GM12878 (cell line): ENCODE results near the gene SARM1. TPM values are rescaled to one million over a fixed set of nuclear protein-coding genes. Genes with fewer than 3 reads are reported as not detected.
A peak's percentile ranks its signal among the peaks of the same experiment; 100 is the strongest.

ENCODE experiments used
- ATAC-seq: fragments of 200-7000 bp; cut with Tn5 transposase; 3 replicates; pipeline ENCODE4 v1.9.1; 2020; ENCODE audit warnings: mild to moderate bottlenecking, moderate library complexity
- BruUV-seq: library from RNA; stranded (reverse); fragments of 400-500 nt; replicated peaks from 2 replicates; lab custom pipeline; 2021; lab: Mats Ljungman, UMichigan
- CTCF ChIA-PET: fragments of 300-600 bp; sonication (Branson Sonifier 250); formaldehyde crosslinking; extraction: SDS; loops from one replicate; lab custom pipeline; 2021; ENCODE audit warnings: inconsistent platforms; lab: Yijun Ruan, JAX
- POLR2A ChIA-PET: fragments of 350-600 bp; formaldehyde crosslinking; extraction: SDS; loops from one replicate; lab custom pipeline; 2021; ENCODE audit warnings: inconsistent platforms; lab: Charles Lee
- RAD21 ChIA-PET: fragments of 300-600 bp; sonication (Branson Sonifier 250); formaldehyde crosslinking; loops from one replicate; lab custom pipeline; 2023; ENCODE audit warnings: antibody characterized with exemption; ENCODE audit not compliant: unreplicated experiment; lab: Charles Lee
- SMC1A ChIA-PET: fragments of 300-600 bp; sonication (Branson Sonifier 250); formaldehyde crosslinking; loops from one replicate; lab custom pipeline; 2023; ENCODE audit not compliant: unreplicated experiment, uncharacterized antibody; lab: Charles Lee
- DNase-seq: peaks from one replicate; pipeline ENCODE4 v3.0.0-alpha.2; 2011; ENCODE audit warnings: low read depth, low spot score
- FAIRE-seq: peaks from 3 replicates; lab custom pipeline; 2011; peaks lifted over from hg19 to GRCh38; lab: Jason Lieb, UNC
- H2AFZ ChIP-seq: 2 replicates; pipeline ENCODE4 v1.6.0; 2011; ENCODE audit warnings: low read depth, low read length, control low read depth; ENCODE audit not compliant: control insufficient read depth
- H3K27ac ChIP-seq: 2 replicates; pipeline ENCODE4 v1.5.1; 2011; ENCODE audit warnings: control low read depth; ENCODE audit not compliant: control insufficient read depth, insufficient read depth
- H3K27me3 ChIP-seq, 2 experiments: replicated peaks in 1 of 2; 2 replicates each; pipeline versions ENCODE4 v1.6.0 to v1.6.1; 2011; ENCODE audit warnings: low read length in 1 of 2; ENCODE audit not compliant: control insufficient read depth in 2 of 2, insufficient read depth in 2 of 2
- H3K36me3 ChIP-seq, 2 experiments: 2 replicates each; pipeline ENCODE4 v1.5.1; 2011; ENCODE audit warnings: low read length in 1 of 2; ENCODE audit not compliant: control insufficient read depth in 2 of 2, insufficient read depth in 2 of 2
- H3K4me1 ChIP-seq: 2 replicates; pipeline ENCODE4 v1.6.1; 2011; ENCODE audit warnings: mild to moderate bottlenecking, low read length, moderate library complexity, mixed read lengths; ENCODE audit not compliant: control insufficient read depth, insufficient read depth
- H3K4me2 ChIP-seq: 2 replicates; pipeline ENCODE4 v1.6.0; 2011; ENCODE audit warnings: control low read depth; ENCODE audit not compliant: control insufficient read depth, insufficient read depth
- H3K4me3 ChIP-seq: fragments of 200-600 bp; sonication (generic); 2 replicates; pipeline ENCODE4 v1.5.1; 2016
- H3K79me2 ChIP-seq: 2 replicates; pipeline ENCODE4 v1.6.0; 2011; ENCODE audit warnings: low read length; ENCODE audit not compliant: control insufficient read depth, insufficient read depth
- H3K9ac ChIP-seq: 2 replicates; pipeline ENCODE4 v1.8.0; 2011; ENCODE audit warnings: low read length, control low read depth, mixed read lengths; ENCODE audit not compliant: control insufficient read depth, insufficient read depth
- H3K9me3 ChIP-seq: replicated peaks from 3 replicates; pipeline ENCODE4 v1.5.1; 2011; ENCODE audit warnings: mild to moderate bottlenecking, low read length; ENCODE audit not compliant: control insufficient read depth, insufficient read depth
- H4K20me1 ChIP-seq: 2 replicates; pipeline ENCODE4 v1.6.0; 2011; ENCODE audit not compliant: control insufficient read depth, insufficient read depth
- ATF7 ChIP-seq: fragments of 450-650 bp; IDR thresholded peaks from 2 replicates; pipeline ENCODE4 v1.6.1; 2016; ENCODE audit warnings: low read depth, mild to moderate bottlenecking
- BCL3 ChIP-seq: IDR thresholded peaks from 2 replicates; pipeline ENCODE4 v1.6.1; 2011; ENCODE audit warnings: borderline replicate concordance, low read depth, mild to moderate bottlenecking, moderate library complexity, low read length; ENCODE audit not compliant: insufficient read depth, poor library complexity, severe bottlenecking
- BHLHE40 ChIP-seq, 2 experiments: fragments of 450-650 bp in 1 of 2; IDR thresholded peaks; 2 replicates each; pipeline ENCODE4 v1.6.1; 2011 to 2017; ENCODE audit warnings: low read depth in 2 of 2, borderline replicate concordance in 1 of 2, improper control_type of control experiment in 1 of 2, low read length in 1 of 2, mild to moderate bottlenecking in 1 of 2
- BRCA1 ChIP-seq: IDR thresholded peaks from 2 replicates; pipeline ENCODE4 v1.6.1; 2011; ENCODE audit warnings: low read depth, low read length, improper control_type of control experiment
- CBFB ChIP-seq: IDR thresholded peaks from 2 replicates; pipeline ENCODE4 v1.6.1; 2016; ENCODE audit warnings: antibody characterized with exemption, low read depth
- DPF2 ChIP-seq: fragments of 450-650 bp; IDR thresholded peaks from 2 replicates; pipeline ENCODE4 v1.6.1; 2017; ENCODE audit warnings: mild to moderate bottlenecking
- ESRRA ChIP-seq: IDR thresholded peaks from 2 replicates; pipeline ENCODE4 v1.6.1; 2012; ENCODE audit warnings: mild to moderate bottlenecking, low read length, improper control_type of control experiment
- JUNB ChIP-seq: IDR thresholded peaks from 2 replicates; pipeline ENCODE4 v1.6.1; 2016; ENCODE audit warnings: antibody characterized with exemption, mild to moderate bottlenecking
- KAT2A ChIP-seq: conservative IDR thresholded peaks from 2 replicates; pipeline ENCODE4 v1.6.1; 2011; ENCODE audit warnings: low read depth, low read length; ENCODE audit not compliant: control insufficient read depth
- MEF2A ChIP-seq: IDR thresholded peaks from 2 replicates; pipeline ENCODE4 v1.6.1; 2011; ENCODE audit warnings: low read depth, mild to moderate bottlenecking, low read length, moderate library complexity; ENCODE audit not compliant: insufficient read depth
- MEF2B ChIP-seq: fragments of 450-650 bp; IDR thresholded peaks from 2 replicates; pipeline ENCODE4 v1.6.1; 2018; ENCODE audit warnings: mild to moderate bottlenecking, moderate library complexity; ENCODE audit not compliant: partially characterized antibody, poor library complexity, severe bottlenecking
- NR2C1 ChIP-seq: fragments of 450-650 bp; IDR thresholded peaks from 2 replicates; pipeline ENCODE4 v1.6.1; 2017; ENCODE audit warnings: antibody characterized with exemption, mild to moderate bottlenecking, moderate library complexity
- SIN3A ChIP-seq: IDR thresholded peaks from 2 replicates; pipeline ENCODE4 v1.6.1; 2012; ENCODE audit warnings: low read depth, low read length, improper control_type of control experiment
- SMAD1 ChIP-seq: fragments of 450-650 bp; IDR thresholded peaks from 2 replicates; pipeline ENCODE4 v1.6.1; 2018; ENCODE audit warnings: mild to moderate bottlenecking, low read depth; ENCODE audit not compliant: partially characterized antibody
- SUZ12 ChIP-seq: fragments of 200-600 bp; sonication (generic); IDR thresholded peaks from one replicate; pipeline ENCODE4 v1.6.1; 2018; ENCODE audit warnings: antibody characterized with exemption, mild to moderate bottlenecking; ENCODE audit not compliant: unreplicated experiment
- TARDBP ChIP-seq: IDR thresholded peaks from 2 replicates; pipeline ENCODE4 v1.6.1; 2016; ENCODE audit warnings: borderline replicate concordance
- YY1 ChIP-seq: IDR thresholded peaks from 2 replicates; pipeline ENCODE4 v1.6.1; 2011; ENCODE audit warnings: low read depth, mild to moderate bottlenecking, low read length
- ZSCAN29 ChIP-seq: fragments of 450-650 bp; IDR thresholded peaks from 2 replicates; pipeline ENCODE4 v1.6.1; 2017; ENCODE audit warnings: mild to moderate bottlenecking, moderate library complexity
- ZZZ3 ChIP-seq: IDR thresholded peaks from 2 replicates; pipeline ENCODE4 v1.6.1; 2011; ENCODE audit warnings: low read depth; ENCODE audit not compliant: control insufficient read depth, insufficient read length
- WGBS: methylation state at CpG from one replicate; pipeline ENCODE4 v1.1.6; 2016; ENCODE audit warnings: low lambda C conversion rate; ENCODE audit not compliant: insufficient replicate concordance, insufficient coverage; ENCODE audit errors: missing lambda C conversion rate; 5-methylcytosine and 5-hydroxymethylcytosine counted together
- in situ Hi-C: fragments of 300-500 bp; cut with MboI; formaldehyde crosslinking; loops from 9 replicates; pipeline ENCODE4 v1.14.3; 2018; ENCODE audit warnings: mixed read lengths
- intact Hi-C: fragments of 100-400 bp; cut with micrococcal nuclease; formaldehyde crosslinking; loops from one replicate; pipeline ENCODE4 v1.14.2; 2022; ENCODE audit not compliant: unreplicated experiment
- polyA plus RNA-seq, 11 experiments: library from polyadenylated mRNA; depleted of rRNA in 4 of 11; unstranded in 6 of 11; stranded (reverse) in 5 of 11; fragments of >200 nt; fragmentation: Nextera tagmentation in 4 of 11; fragmentation: Illumina TruSeq in 1 of 11; extraction: Ambion mirVana in 4 of 11; extraction: Trizol in 1 of 11; gene quantifications; 1 replicate in 1 of 11; 2 replicates in 10 of 11; pipeline versions ENCODE4 v1.2.1 to v1.2.3, GENCODE V29; 2011 to 2016; ENCODE audit warnings: inconsistent platforms in 2 of 11, missing spikeins in 2 of 11, low read depth in 1 of 11
- total RNA-seq, 4 experiments: library from RNA; depleted of rRNA in 3 of 4; stranded (reverse); fragments of >200 nt in 3 of 4; fragmentation: Illumina TruSeq in 1 of 4; extraction: Trizol in 1 of 4; gene quantifications; 2 replicates each; pipeline versions ENCODE4 v1.2.1 to v1.2.3, GENCODE V29; 2013 to 2021
- TF ChIP-seq, protein P1 (sequence below): fragments of 450-650 bp; IDR thresholded peaks from 2 replicates; pipeline ENCODE4 v1.6.1; 2017; ENCODE audit warnings: borderline replicate concordance
- TF ChIP-seq, protein P2 (sequence below): fragments of 450-650 bp; IDR thresholded peaks from 2 replicates; pipeline ENCODE4 v1.6.1; 2018; ENCODE audit warnings: borderline replicate concordance, mild to moderate bottlenecking; ENCODE audit not compliant: partially characterized antibody

The SARM1 gene
- total and polyA plus RNA-seq, 10 of the 15 experiments (the other 5 are each of a cell fraction or from before 2014, with no cell fraction given), result 0.56 to 25.3 (median 11.9) TPM

DNA sequence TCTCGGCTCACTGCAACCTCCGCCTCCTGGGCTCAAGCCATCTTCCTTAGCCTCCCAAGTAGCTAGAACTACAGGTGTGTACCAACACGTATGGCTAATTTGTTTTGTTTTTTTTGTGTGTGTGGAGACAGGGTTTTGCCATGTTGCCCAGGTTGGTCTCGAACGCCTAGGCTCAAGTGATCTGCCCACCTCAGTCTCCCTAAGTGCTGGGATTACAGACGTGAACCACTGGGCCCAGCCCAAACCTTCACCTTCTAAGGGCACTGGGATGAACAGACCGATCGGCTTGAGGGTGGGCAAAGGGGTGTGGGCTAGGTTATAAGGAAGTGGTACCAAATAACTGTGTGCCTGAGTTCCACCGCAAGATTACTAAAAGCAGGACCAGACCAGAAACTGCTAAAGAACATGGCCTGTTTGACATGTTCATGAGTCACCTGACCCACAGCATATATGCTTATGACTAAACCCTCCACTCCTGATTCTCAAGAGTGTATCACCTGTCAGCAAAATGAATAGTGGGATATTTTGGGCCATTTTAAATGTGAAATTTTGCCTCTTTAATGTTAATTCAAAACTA, 44.4 kb upstream of the SARM1 start:
- CTCF ChIA-PET, result interaction anchor here (1.9 kb wide), 1 partner anchor 8 kb away, joined by 5 read pairs; the partner anchor contains the start of genes IFT20 and TNFAIP1
- Histone ChIP-seq H3K79me2 (peaks cover 28% of the 10 kb centered on the region), H2AFZ (no peak overlapping the region), H3K27me3 (no peaks in the 10 kb centered on the region), H3K4me1 (peaks cover 6% of the 10 kb centered on the region; the same call in 1 of the 2 replicates), H3K36me3 (peaks cover 11 to 15% of the 10 kb centered on the region in 2 experiments), H4K20me1 (no peaks in the 10 kb centered on the region), H3K4me3 (no peak overlapping the region), H3K27ac (peak overlapping the region; percentile 54), H3K4me2 (no peak overlapping the region), H3K9me3 (no peaks in the 10 kb centered on the region), H3K9ac (no peak overlapping the region)
- FAIRE-seq, result peak; percentile 80
- intact Hi-C loops, result no loop called here
- in situ Hi-C loops, result no loop called here
- RAD21 ChIA-PET, result no interaction called here
- peak; percentile 34 for DNase-seq
- 41% methylated on average over 9 of the region's 9 CpGs for WGBS
- BruUV-seq, result no TSS peak
- peak; percentile 92 for ATAC-seq
- POLR2A ChIA-PET, result interaction anchor here (0.7 to 0.9 kb wide), 2 partner anchors 68 to 351 kb away, joined by 3 read pairs; no protein-coding TSS in a partner anchor
- SMC1A ChIA-PET, result no interaction called here
- TF ChIP-seq MEF2B (no peak), ZZZ3 (no peak), KAT2A (no peak), BCL3 (no peak), NR2C1 (no peak), BHLHE40 (IDR thresholded peaks at IDR 0.05; ENCODE audit: borderline replicate concordance in 1 of 2, low read depth in 2 of 2, low read length in 1 of 2) (peak; percentile 49 to 74; a peak in 2 of 4 replicates), ZSCAN29 (no peak), ESRRA (no peak), CBFB (no peak), ATF7 (0 out of 2 replicates have a peak, but pooled peaks have one; percentile 37), JUNB (peak; percentile 83), SUZ12 (no peak), SMAD1 (no peak), DPF2 (peak; percentile 41), YY1 (no peak), SIN3A (no peak), BRCA1 (no peak), MEF2A (no peak), TARDBP (no peak)
- TF ChIP-seq, protein P1, sequence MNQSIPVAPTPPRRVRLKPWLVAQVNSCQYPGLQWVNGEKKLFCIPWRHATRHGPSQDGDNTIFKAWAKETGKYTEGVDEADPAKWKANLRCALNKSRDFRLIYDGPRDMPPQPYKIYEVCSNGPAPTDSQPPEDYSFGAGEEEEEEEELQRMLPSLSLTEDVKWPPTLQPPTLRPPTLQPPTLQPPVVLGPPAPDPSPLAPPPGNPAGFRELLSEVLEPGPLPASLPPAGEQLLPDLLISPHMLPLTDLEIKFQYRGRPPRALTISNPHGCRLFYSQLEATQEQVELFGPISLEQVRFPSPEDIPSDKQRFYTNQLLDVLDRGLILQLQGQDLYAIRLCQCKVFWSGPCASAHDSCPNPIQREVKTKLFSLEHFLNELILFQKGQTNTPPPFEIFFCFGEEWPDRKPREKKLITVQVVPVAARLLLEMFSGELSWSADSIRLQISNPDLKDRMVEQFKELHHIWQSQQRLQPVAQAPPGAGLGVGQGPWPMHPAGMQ, result no peak
- TF ChIP-seq, protein P2, sequence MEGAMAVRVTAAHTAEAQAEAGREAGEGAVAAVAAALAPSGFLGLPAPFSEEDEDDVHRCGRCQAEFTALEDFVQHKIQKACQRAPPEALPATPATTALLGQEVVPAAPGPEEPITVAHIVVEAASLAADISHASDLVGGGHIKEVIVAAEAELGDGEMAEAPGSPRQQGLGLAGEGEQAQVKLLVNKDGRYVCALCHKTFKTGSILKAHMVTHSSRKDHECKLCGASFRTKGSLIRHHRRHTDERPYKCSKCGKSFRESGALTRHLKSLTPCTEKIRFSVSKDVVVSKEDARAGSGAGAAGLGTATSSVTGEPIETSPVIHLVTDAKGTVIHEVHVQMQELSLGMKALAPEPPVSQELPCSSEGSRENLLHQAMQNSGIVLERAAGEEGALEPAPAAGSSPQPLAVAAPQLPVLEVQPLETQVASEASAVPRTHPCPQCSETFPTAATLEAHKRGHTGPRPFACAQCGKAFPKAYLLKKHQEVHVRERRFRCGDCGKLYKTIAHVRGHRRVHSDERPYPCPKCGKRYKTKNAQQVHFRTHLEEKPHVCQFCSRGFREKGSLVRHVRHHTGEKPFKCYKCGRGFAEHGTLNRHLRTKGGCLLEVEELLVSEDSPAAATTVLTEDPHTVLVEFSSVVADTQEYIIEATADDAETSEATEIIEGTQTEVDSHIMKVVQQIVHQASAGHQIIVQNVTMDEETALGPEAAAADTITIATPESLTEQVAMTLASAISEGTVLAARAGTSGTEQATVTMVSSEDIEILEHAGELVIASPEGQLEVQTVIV, result no peak
